Neuron (in vitro differentiated cells): Measurements from ENCODE around the gene MARCHF7.
"Not testable (repeated sequence)": the region's sequence is repeated elsewhere in the genome, so short reads cannot be mapped to it uniquely, and the experiment has no call there.

Experiments
- H2AFZ ChIP-seq: one replicate; pipeline ENCODE4 v1.6.1; 2013; ENCODE audit warnings: low read depth, mild to moderate bottlenecking, inconsistent platforms, low read length, moderate library complexity
- H3K27me3 ChIP-seq: one replicate; pipeline ENCODE4 v1.6.1; 2013; ENCODE audit warnings: low read length; ENCODE audit not compliant: insufficient read depth
- H3K36me3 ChIP-seq: one replicate; pipeline ENCODE4 v1.6.1; 2013; ENCODE audit warnings: low read length; ENCODE audit not compliant: insufficient read depth
- H3K4me1 ChIP-seq: one replicate; pipeline ENCODE4 v1.6.1; 2013; ENCODE audit warnings: low read length; ENCODE audit not compliant: insufficient read depth
- H3K4me3 ChIP-seq: 2 replicates; pipeline ENCODE4 v1.5.1; 2013; ENCODE audit warnings: mild to moderate bottlenecking, low read length, moderate library complexity
- H3K9me3 ChIP-seq: one replicate; pipeline ENCODE4 v1.6.1; 2013; ENCODE audit warnings: low read length

Gene MARCHF7

GRCh38 chr2:159710601-159711180 lies 1.6 kb upstream of the MARCHF7 start:
- Histone ChIP-seq H3K36me3 (peaks cover 10% of the 10 kb centered on the region), H2AFZ (no peak overlapping the region), H3K4me1 (peaks cover 5% of the 10 kb centered on the region), H3K9me3 (no peaks in the 10 kb centered on the region), H3K4me3 (peak overlapping the region; percentile 100), H3K27me3 (no peaks in the 10 kb centered on the region)

DNA sequence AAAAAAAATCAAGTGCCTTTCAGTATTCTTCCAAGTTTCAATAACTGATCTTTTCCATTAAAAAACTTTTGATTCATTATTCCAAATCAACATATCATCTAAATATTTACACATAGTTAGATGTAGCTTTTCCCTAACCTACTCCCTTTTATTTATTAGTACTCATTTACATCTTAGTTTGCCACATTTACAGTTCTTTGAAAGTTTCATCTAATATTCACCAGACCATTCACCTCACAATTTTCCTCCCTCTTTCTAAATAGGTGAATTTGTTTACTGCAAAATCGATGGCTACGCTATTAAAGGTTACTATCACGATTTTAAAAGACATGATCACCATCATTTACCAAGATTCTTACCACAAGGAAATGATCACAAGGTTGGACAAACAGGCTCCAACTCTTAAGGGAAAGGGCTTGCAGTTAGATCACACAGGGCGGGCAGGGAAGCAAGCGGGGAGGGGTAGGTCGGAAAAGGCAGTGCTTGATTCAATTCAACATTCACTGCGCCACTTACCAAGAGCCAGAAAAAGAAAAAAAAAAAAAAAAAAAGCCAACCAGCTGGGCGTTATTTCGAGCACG lies 654 bp upstream of the MARCHF7 start:
- peaks cover 18% of the 10 kb centered on the region for H3K36me3 ChIP-seq
- peaks cover 5% of the 10 kb centered on the region for H3K4me1 ChIP-seq
- H3K9me3 ChIP-seq = no peaks in the 10 kb centered on the region
- no peaks in the 10 kb centered on the region for H3K27me3 ChIP-seq
- H2AFZ ChIP-seq = peak overlapping the region; percentile 94
- H3K4me3 ChIP-seq = peak overlapping the region; percentile 100

- H3K9me3 ChIP-seq = no peaks in the 10 kb centered on the region
- peaks cover 28% of the 10 kb centered on the region for H3K36me3 ChIP-seq
- H3K27me3 ChIP-seq = no peaks in the 10 kb centered on the region
- peak overlapping the region; percentile 82 for H2AFZ ChIP-seq
- peaks cover 5% of the 10 kb centered on the region for H3K4me1 ChIP-seq
- H3K4me3 ChIP-seq = peak overlapping the region; percentile 100
Observed at GRCh38 chr2:159712929-159713420, 669 bp downstream of the MARCHF7 start.

- H3K36me3 ChIP-seq = peaks cover 33% of the 10 kb centered on the region
- H3K27me3 ChIP-seq = no peaks in the 10 kb centered on the region
- H2AFZ ChIP-seq = no peak overlapping the region
- H3K9me3 ChIP-seq = peaks cover 1% of the 10 kb centered on the region
- peaks cover 5% of the 10 kb centered on the region for H3K4me1 ChIP-seq
- H3K4me3 ChIP-seq = peak overlapping the region; percentile 100
Observed at GRCh38 chr2:159713631-159714246, 1.4 kb downstream of the MARCHF7 start.

- H3K4me3 ChIP-seq = peak overlapping the region; percentile 100
- H3K27me3 ChIP-seq = no peaks in the 10 kb centered on the region
- H2AFZ ChIP-seq = no peak overlapping the region
- H3K9me3 ChIP-seq = peaks cover 4% of the 10 kb centered on the region
- peaks cover 5% of the 10 kb centered on the region for H3K4me1 ChIP-seq
- H3K36me3 ChIP-seq = peaks cover 40% of the 10 kb centered on the region
Observed at GRCh38 chr2:159714247-159714930, 2.1 kb downstream of the MARCHF7 start.

DNA sequence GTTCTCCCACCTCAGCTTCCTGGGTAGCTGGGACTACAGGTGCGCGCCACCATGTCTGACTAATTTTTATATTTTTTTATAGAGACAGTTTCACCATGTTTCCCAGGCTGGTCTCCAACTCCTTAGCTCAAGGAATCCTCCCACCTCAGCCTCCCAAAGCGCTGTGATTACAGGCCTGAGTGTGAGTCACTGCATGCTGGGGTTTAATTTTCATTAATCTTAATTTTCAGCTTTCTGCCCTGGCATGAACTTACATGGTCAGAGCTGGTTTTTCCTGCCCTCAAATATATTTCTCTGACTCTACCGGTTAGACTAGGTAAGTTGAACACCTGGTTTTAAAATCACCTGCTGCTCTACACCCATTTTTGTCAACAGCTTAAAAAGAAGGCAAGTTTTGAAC lies 3.1 kb downstream of the MARCHF7 start:
- Histone ChIP-seq H3K27me3 (no peaks in the 10 kb centered on the region), H3K36me3 (peaks cover 50% of the 10 kb centered on the region)

DNA sequence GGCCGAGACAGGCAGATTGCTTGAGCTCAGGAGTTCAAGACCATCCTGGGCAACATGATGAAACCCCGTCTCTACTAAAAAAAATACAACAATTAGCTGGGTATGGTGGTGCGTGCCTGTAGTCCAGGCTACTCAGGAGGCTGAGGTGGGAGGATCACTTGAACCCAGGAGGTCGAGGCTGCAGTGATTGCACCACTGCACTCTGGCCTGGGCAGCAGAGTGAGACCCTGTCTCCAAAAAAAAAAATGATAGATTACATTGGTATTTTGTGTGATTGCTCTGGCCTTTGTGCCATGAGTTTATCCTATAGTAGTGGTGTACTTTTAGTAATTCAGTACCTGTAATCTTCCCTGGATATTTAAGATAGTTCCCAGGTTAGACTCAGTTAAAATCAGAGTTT lies 4.1 kb downstream of the MARCHF7 start:
- not testable (repeated sequence) for H3K4me3 ChIP-seq, H3K27me3 ChIP-seq, H3K9me3 ChIP-seq, H2AFZ ChIP-seq, H3K4me1 ChIP-seq
- peaks cover 59% of the 10 kb centered on the region for H3K36me3 ChIP-seq

More for the DNA sequence above, 3.1 kb downstream of the MARCHF7 start:
- H3K4me1 ChIP-seq = peaks cover 5% of the 10 kb centered on the region
- no peak overlapping the region for H2AFZ ChIP-seq
- H3K9me3 ChIP-seq = peaks cover 6% of the 10 kb centered on the region
- H3K4me3 ChIP-seq = no peak overlapping the region

DNA sequence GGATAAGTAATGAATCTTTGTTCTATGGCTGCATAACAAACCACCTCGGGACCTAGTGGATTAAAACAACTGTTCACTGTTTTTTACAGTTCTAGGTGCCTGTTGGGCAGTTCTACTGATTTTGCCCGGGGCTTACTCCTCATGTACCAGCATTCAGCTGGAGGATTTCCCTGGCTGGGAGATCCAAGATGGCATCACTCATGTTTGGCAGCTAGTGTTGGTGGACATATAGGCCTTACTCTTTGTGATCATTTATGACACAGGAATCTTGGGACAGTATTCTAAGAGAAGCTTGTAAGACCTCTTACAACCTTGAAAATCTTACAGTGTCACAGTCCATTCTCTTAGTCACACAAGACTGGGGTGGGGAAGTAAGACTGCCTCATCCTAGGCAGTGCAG lies 4.6 kb downstream of the MARCHF7 start:
- peaks cover 63% of the 10 kb centered on the region for H3K36me3 ChIP-seq
- H3K9me3 ChIP-seq = peaks cover 10% of the 10 kb centered on the region
- H3K27me3 ChIP-seq = no peaks in the 10 kb centered on the region
- peaks cover 3% of the 10 kb centered on the region for H3K4me1 ChIP-seq
- no peak overlapping the region for H2AFZ ChIP-seq
- no peak overlapping the region for H3K4me3 ChIP-seq

GRCh38 chr2:159720676-159721075 lies 8.4 kb downstream of the MARCHF7 start:
- Histone ChIP-seq H3K4me1 (no peaks in the 10 kb centered on the region), H3K9me3 (peaks cover 20% of the 10 kb centered on the region), H2AFZ (no peak overlapping the region), H3K4me3 (no peak overlapping the region), H3K36me3 (peaks cover 66% of the 10 kb centered on the region), H3K27me3 (no peaks in the 10 kb centered on the region)

DNA sequence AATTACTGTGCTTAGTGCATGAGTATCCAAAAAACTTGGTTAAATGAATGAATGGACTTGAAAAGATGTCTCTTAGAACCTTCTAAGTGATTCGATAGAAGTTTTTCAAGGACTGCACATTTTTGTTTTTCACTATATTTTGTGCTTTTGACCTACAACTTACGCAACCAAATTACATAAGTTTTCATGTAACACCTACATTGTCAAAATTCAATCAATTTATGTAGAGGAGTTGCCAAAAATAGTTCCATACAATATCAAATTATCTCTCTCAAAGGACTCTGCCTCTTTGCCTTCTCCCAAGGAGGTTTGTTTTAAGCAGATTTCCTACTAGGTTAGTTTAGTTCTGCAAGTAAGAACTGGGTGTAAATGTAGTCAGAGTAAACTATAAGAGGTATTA lies 10.3 kb downstream of the MARCHF7 start:
- peaks cover 54% of the 10 kb centered on the region for H3K36me3 ChIP-seq

DNA sequence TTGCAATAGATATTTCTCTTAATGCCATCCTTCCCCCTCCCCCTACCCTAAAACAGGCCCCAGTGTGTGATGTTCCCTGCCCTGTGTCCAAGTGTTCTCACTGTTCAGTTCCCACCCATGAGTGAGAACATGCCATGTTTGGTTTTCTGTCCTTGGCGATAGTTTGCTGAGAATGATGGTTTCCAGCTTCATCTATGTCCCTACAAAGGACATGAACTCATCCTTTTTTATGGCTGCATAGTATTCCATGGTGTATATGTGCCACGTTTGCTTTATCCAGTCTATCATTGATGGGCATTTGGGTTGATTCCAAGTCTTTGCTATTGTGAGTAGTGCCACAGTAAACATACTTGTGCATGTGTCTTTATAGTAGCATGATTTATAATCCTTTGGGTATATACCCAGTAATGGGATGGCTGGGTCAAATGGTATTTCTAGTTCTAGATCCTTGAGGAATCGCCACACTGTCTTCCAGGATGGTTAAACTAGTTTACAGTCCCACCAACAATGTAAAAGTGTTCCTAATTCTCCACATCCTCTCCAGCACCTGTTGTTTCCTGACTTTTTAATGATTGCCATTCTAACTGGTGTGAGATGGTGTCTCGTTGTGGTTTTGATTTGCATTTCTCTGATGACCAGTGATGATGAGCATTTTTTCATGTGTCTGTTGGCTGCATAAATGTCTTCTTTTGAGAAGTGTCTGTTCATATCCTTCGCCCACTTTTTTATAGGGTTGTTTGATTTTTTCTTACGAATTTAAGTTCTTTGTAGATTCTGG lies 12.7 kb downstream of the MARCHF7 start:
- H3K4me3 ChIP-seq, H2AFZ ChIP-seq, H3K4me1 ChIP-seq, H3K27me3 ChIP-seq: not testable (repeated sequence)
- Histone ChIP-seq H3K36me3 (peaks cover 44% of the 10 kb centered on the region), H3K9me3 (peaks cover 14% of the 10 kb centered on the region)

More for the DNA sequence above, 10.3 kb downstream of the MARCHF7 start:
- H2AFZ ChIP-seq = no peak overlapping the region
- no peaks in the 10 kb centered on the region for H3K4me1 ChIP-seq
- H3K9me3 ChIP-seq = peaks cover 20% of the 10 kb centered on the region
- no peak overlapping the region for H3K4me3 ChIP-seq
- H3K27me3 ChIP-seq = no peaks in the 10 kb centered on the region

- no peak overlapping the region for H2AFZ ChIP-seq
- H3K4me1 ChIP-seq = no peaks in the 10 kb centered on the region
- peaks cover 15% of the 10 kb centered on the region for H3K9me3 ChIP-seq
- H3K27me3 ChIP-seq = no peaks in the 10 kb centered on the region
- H3K36me3 ChIP-seq = peaks cover 44% of the 10 kb centered on the region
- no peak overlapping the region for H3K4me3 ChIP-seq
Observed at GRCh38 chr2:159725713-159726112, 13.4 kb downstream of the MARCHF7 start.
